Measurements from ENCODE around the gene SMIM20. TPM values are rescaled to one million over a fixed set of nuclear protein-coding genes. Genes with fewer than 3 reads are reported as not detected.

SMIM20 gene
- total and polyA plus RNA-seq, 2 experiments from 2014 or later = 56.6 to 82.9 TPM

GRCh38 chr4:25930731-25931354 is 16.8 kb downstream of the SMIM20 start:
- Histone ChIP-seq H3F3A (replicated peaks; ENCODE audit: low read depth) (no peaks in the 10 kb centered on the region), H2AFZ (no peak overlapping the region), H3K9me2 (ENCODE audit: insufficient read depth) (no peaks in the 10 kb centered on the region), H4K20me1 (replicated peaks; ENCODE audit: insufficient read depth) (no peaks in the 10 kb centered on the region), H3K4me2 (no peak overlapping the region), H3K4me3 (no peak overlapping the region), H3K36me3 (ENCODE audit: insufficient read depth) (no peaks in the 10 kb centered on the region), H3K79me2 (replicated peaks; ENCODE audit: insufficient read depth) (peaks cover 9% of the 10 kb centered on the region), H3K27me3 (ENCODE audit: insufficient read depth) (no peaks in the 10 kb centered on the region), H3K4me1 (ENCODE audit: insufficient read depth) (no peaks in the 10 kb centered on the region), H3K27ac (ENCODE audit: low read depth) (no peak overlapping the region)
- H3K4me1 Mint-ChIP-seq = 0 out of 3 replicates have a peak, but pooled peaks cover 6% of the 10 kb centered on the region
- H3K9me3 Mint-ChIP-seq = no peaks in the 10 kb centered on the region
- peaks cover 6% of the 10 kb centered on the region; the same call in 2 of the 3 replicates for H3K36me3 Mint-ChIP-seq (ENCODE audit: low read depth)
- ATAC-seq = no peak
- no peak for TF ChIP-seq ZNF114 (CRISPR knock-in tag; IDR thresholded peaks at IDR 0.05)
- TF ChIP-seq NANOG (IDR thresholded peaks at IDR 0.05; ENCODE audit: borderline replicate concordance) = no peak
- no peak for TF ChIP-seq ZNF331 (CRISPR knock-in tag; IDR thresholded peaks at IDR 0.05; ENCODE audit: low read depth)
- no peak for TF ChIP-seq CREB1 (CRISPR knock-in tag; IDR thresholded peaks at IDR 0.05; ENCODE audit: low read depth)
- no peak for TF ChIP-seq EZH2 (IDR thresholded peaks at IDR 0.05; ENCODE audit: low read depth, unreplicated experiment)
- no peak for TF ChIP-seq ETS1 (IDR thresholded peaks at IDR 0.05)
- no peak for TF ChIP-seq JUNB (IDR thresholded peaks at IDR 0.05; ENCODE audit: unreplicated experiment)
- TF ChIP-seq, protein P1, sequence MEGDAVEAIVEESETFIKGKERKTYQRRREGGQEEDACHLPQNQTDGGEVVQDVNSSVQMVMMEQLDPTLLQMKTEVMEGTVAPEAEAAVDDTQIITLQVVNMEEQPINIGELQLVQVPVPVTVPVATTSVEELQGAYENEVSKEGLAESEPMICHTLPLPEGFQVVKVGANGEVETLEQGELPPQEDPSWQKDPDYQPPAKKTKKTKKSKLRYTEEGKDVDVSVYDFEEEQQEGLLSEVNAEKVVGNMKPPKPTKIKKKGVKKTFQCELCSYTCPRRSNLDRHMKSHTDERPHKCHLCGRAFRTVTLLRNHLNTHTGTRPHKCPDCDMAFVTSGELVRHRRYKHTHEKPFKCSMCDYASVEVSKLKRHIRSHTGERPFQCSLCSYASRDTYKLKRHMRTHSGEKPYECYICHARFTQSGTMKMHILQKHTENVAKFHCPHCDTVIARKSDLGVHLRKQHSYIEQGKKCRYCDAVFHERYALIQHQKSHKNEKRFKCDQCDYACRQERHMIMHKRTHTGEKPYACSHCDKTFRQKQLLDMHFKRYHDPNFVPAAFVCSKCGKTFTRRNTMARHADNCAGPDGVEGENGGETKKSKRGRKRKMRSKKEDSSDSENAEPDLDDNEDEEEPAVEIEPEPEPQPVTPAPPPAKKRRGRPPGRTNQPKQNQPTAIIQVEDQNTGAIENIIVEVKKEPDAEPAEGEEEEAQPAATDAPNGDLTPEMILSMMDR (conservative IDR thresholded peaks at IDR 0.05; ENCODE audit: low read depth in 2 of 2) = no peak
- no peak for TF ChIP-seq POLR2AphosphoS5 (IDR thresholded peaks at IDR 0.05; ENCODE audit: low read depth)
- TF ChIP-seq, protein P2, sequence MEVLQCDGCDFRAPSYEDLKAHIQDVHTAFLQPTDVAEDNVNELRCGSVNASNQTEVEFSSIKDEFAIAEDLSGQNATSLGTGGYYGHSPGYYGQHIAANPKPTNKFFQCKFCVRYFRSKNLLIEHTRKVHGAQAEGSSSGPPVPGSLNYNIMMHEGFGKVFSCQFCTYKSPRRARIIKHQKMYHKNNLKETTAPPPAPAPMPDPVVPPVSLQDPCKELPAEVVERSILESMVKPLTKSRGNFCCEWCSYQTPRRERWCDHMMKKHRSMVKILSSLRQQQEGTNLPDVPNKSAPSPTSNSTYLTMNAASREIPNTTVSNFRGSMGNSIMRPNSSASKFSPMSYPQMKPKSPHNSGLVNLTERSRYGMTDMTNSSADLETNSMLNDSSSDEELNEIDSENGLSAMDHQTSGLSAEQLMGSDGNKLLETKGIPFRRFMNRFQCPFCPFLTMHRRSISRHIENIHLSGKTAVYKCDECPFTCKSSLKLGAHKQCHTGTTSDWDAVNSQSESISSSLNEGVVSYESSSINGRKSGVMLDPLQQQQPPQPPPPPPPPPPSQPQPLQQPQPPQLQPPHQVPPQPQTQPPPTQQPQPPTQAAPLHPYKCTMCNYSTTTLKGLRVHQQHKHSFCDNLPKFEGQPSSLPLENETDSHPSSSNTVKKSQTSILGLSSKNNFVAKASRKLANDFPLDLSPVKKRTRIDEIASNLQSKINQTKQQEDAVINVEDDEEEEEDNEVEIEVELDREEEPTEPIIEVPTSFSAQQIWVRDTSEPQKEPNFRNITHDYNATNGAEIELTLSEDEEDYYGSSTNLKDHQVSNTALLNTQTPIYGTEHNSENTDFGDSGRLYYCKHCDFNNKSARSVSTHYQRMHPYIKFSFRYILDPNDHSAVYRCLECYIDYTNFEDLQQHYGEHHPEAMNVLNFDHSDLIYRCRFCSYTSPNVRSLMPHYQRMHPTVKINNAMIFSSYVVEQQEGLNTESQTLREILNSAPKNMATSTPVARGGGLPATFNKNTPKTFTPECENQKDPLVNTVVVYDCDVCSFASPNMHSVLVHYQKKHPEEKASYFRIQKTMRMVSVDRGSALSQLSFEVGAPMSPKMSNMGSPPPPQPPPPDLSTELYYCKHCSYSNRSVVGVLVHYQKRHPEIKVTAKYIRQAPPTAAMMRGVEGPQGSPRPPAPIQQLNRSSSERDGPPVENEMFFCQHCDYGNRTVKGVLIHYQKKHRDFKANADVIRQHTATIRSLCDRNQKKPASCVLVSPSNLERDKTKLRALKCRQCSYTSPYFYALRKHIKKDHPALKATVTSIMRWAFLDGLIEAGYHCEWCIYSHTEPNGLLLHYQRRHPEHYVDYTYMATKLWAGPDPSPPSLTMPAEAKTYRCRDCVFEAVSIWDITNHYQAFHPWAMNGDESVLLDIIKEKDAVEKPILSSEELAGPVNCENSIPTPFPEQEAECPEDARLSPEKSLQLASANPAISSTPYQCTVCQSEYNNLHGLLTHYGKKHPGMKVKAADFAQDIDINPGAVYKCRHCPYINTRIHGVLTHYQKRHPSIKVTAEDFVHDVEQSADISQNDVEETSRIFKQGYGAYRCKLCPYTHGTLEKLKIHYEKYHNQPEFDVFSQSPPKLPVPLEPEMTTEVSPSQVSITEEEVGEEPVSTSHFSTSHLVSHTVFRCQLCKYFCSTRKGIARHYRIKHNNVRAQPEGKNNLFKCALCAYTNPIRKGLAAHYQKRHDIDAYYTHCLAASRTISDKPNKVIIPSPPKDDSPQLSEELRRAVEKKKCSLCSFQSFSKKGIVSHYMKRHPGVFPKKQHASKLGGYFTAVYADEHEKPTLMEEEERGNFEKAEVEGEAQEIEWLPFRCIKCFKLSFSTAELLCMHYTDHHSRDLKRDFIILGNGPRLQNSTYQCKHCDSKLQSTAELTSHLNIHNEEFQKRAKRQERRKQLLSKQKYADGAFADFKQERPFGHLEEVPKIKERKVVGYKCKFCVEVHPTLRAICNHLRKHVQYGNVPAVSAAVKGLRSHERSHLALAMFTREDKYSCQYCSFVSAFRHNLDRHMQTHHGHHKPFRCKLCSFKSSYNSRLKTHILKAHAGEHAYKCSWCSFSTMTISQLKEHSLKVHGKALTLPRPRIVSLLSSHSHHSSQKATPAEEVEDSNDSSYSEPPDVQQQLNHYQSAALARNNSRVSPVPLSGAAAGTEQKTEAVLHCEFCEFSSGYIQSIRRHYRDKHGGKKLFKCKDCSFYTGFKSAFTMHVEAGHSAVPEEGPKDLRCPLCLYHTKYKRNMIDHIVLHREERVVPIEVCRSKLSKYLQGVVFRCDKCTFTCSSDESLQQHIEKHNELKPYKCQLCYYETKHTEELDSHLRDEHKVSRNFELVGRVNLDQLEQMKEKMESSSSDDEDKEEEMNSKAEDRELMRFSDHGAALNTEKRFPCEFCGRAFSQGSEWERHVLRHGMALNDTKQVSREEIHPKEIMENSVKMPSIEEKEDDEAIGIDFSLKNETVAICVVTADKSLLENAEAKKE (CRISPR knock-in tag; IDR thresholded peaks at IDR 0.05) = no peak
- no peak for TF ChIP-seq STAT1 (IDR thresholded peaks at IDR 0.05; ENCODE audit: unreplicated experiment)
- TF ChIP-seq, protein P3, sequence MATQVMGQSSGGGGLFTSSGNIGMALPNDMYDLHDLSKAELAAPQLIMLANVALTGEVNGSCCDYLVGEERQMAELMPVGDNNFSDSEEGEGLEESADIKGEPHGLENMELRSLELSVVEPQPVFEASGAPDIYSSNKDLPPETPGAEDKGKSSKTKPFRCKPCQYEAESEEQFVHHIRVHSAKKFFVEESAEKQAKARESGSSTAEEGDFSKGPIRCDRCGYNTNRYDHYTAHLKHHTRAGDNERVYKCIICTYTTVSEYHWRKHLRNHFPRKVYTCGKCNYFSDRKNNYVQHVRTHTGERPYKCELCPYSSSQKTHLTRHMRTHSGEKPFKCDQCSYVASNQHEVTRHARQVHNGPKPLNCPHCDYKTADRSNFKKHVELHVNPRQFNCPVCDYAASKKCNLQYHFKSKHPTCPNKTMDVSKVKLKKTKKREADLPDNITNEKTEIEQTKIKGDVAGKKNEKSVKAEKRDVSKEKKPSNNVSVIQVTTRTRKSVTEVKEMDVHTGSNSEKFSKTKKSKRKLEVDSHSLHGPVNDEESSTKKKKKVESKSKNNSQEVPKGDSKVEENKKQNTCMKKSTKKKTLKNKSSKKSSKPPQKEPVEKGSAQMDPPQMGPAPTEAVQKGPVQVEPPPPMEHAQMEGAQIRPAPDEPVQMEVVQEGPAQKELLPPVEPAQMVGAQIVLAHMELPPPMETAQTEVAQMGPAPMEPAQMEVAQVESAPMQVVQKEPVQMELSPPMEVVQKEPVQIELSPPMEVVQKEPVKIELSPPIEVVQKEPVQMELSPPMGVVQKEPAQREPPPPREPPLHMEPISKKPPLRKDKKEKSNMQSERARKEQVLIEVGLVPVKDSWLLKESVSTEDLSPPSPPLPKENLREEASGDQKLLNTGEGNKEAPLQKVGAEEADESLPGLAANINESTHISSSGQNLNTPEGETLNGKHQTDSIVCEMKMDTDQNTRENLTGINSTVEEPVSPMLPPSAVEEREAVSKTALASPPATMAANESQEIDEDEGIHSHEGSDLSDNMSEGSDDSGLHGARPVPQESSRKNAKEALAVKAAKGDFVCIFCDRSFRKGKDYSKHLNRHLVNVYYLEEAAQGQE (IDR thresholded peaks at IDR 0.05; ENCODE audit: unreplicated experiment) = no peak
- TF ChIP-seq EZH2phosphoT487 (IDR thresholded peaks at IDR 0.05; ENCODE audit: unreplicated experiment) = no peak
- H3K27me3 Mint-ChIP-seq (ENCODE audit: insufficient read depth, low read depth, poor library complexity) = no peaks in the 10 kb centered on the region
- DNase-seq (ENCODE audit: low spot score) = no peak
- H3K27ac Mint-ChIP-seq = no peak overlapping the region
- H3K4me3 Mint-ChIP-seq = no peak overlapping the region

Data from GM23338 (cell line).